Stimulated activated CD8-positive, alpha-beta memory T cell treated with anti-CD3 and anti-CD28 coated beads, Interleukin-12 subunit alpha, Interleukin-12 subunit beta, amount 100 ng/mL, for 24 hours (primary cell): Measurements from ENCODE around the gene TMSB10.

Experiments used
- DNase-seq: peaks from one replicate; pipeline ENCODE4 v3.0.0-alpha.2; 2020; ENCODE audit errors: extremely low read depth

The TMSB10 gene

DNA sequence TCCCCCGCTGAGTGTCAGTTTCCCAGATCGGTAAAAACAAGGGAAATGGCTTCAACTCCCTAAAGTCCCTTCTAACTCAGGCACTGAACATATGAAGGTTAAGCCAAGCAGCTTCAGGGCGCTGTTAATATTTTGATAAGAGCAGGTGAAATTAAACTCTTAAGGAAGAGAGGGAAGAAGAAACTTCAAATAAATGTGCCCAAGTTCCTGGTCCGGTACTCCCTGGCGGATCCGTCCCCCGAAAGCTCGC is 25.1 kb upstream of the TMSB10 start:
- no peak for DNase-seq

DNA sequence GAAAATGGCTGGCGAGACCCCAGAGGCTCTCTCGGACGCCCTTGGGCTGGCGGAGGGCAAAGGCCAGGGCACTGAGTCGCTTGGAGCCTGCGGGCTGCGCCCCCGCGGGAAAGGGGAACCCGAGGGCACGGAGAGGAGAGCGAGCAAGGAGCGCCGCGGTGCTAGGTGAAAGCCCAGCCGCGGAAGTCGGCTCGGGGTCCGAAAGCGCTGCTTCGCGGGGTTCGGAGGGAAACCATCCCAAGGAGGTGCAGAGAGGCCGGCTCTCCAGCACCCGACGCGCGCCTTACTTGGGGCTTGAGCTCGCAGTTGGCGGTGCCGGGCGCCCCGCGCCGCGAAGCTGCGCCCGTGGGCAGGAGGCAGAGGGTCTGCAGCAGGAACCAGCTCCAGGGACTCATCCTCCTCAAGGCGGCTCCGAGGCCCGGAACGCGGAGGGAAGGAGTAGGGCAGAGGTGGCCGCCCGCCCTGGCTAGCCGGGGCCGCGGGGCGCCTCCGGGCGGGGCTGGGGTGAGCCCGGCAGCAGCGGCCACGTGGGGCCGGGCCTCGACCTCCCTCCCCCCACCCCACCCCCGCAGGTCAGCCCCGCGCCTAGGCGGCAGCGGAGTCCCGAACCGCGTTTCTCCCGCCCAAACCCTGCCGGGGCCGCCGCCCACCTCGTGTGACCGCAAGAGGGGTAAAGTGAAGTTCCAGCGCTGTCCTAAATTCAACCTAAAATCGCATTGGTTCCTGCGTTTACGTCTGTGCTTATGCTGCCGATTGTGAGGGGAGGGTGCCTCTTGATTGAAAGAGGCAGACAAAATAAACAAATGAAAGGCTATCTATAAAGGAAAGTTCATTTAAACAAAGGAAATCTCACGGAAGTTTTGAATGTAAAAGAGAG is 24.6 kb upstream of the TMSB10 start, which contains the start of gene TRABD2A:
TRABD2A (minus strand) TSS at position 440 of the 877 bp plus-strand sequence; CDS start at position 395, 45 bp downstream.
- DNase-seq, result no peak

DNA sequence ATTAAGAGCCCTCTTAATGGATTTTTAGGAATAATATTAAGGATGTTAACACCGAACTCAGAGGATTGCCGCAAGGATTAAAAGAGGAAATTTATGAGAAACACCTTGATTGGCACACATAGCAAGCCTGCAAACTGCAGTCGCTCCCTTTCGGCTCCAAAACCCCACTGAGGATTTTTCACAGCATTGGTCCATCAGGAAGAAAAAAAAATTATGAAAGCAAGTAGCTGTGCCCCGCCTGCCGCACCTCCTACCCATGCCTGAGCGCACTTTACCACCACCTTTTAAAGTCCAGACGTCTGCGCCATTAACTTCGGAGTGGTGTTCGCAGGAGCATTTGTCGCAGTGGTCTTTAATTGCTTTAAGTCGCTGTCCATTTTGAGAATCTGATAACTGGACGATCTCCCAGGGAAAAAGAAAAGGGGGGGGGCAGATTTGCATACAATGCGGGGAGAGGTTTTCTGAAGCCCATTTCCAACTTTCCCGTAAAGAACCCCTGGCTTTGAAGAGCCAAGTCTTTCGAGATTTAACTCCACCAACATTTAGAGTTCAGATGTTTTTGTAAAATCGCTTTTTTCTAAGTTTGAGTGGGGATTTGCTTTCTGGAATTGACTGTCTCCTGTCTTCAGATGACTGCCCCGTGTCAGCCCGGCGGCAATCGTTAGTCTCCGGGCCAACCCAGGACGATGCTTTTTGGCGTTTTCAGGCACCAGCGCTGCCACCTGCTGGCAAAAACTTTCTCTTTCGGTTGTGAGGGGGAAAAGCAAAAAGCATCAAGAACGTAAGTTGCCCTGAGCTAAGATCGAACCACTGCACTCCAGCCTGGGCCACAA is 23.7 kb upstream of the TMSB10 start:
- peak; percentile 66 for DNase-seq

DNA sequence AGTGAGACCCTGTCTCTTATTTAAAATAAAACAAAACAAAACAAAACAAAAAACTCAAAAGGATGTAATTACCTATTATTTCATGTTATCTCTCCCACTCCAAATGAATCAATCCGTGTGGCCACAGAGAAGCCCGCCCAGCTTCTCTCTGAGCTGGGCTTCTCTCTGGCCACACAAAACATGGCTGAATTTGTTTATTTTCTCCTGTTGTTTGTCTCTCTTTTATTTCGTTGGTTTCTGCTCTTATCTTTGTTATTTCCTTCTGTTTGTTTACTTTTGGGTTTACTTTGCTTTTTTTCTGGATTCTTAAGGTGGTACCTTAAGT is 23.1 kb upstream of the TMSB10 start:
- no peak for DNase-seq

DNA sequence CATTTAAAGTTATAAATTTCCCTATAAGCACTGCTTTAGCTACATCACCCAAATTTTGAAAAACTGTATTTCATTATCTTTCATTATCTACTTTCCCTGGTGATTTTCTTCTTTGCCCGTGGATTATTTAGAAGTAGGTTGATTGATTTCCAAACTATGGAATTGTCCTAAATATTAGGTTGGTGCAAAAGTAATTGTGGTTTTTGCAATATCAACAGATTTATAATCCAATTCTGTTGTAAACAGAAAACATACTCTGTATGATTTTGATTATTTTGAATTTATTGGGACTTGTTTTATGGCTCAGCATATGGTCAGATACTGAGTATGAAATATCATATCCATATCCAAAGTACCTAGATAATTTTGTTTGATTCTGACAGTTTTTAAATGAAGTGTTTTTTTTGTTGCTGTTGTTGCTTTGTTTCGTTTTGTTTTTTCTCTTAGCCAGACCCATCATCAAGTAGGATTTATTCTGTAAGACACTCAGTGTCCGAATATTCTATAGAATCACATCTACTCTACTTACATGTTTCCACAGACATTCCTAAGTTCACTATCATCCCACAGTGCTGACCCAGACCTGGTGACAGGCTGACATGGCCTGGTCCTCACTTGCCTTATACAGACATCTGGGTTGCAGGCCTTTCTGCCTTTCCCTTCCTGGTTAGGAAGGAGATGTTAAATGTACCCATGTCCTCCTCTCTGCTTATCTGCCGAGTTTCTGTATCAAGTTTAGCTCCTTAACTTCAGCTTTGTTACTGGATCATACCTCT is 22.5 kb upstream of the TMSB10 start:
- DNase-seq, result no peak

DNA sequence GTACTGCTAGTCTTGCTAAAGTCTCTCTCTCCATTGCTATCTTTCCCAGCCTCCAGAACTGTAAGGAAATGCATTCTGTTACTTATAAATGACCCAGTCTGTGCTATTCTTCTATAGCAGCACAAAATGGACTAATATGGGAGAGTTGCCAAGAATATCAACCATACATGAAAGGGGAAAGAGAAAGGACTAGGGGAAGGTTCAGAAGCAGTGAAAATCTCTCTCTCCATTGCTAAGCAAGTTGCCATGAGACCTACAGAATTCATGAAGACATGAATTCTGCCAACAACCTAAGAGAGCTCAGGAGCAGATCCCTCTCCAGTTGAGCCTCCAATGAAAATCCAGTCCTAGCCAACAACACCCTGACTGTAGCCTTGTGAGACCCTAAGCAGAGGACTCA is 21.0 kb upstream of the TMSB10 start:
- no peak for DNase-seq

DNA sequence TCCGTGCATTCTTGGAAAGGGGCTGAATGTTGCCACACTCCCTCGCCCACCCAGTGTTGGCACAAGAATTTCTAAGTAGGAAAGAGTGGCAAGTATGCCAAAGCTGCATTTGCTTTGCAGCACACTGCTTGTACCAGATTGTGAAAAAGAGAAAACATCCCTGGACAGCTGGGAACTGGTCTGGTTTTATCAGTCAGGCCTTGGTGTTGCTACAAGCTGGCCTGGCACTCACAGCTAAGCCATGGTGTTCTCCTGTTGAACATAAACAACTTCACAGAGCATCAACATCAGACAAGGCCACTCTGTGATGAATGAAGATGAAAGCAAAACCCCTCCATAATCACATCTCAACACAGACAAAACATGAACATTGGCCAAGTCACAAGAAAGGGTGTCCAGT is 20.3 kb upstream of the TMSB10 start:
- no peak for DNase-seq

DNA sequence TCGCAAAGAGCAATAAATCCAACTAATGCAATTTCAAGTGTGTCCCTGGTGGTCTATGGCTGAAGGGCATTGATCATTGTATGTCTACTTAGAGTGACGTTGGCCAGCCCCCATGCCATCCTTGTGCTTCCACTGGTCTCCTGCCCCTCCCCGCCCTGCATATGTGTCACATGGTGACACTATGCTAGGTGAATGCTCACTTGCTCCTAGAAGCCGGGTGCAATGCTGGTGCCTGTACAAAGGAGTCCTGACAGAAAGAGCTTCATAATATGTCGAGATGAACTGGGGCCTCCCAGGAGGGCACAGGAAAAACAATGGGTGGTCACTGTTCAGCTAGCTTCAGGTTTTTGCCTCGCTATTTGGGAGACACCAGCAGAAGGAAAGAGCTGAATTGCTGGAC is 18.7 kb upstream of the TMSB10 start:
- DNase-seq, result no peak

DNA sequence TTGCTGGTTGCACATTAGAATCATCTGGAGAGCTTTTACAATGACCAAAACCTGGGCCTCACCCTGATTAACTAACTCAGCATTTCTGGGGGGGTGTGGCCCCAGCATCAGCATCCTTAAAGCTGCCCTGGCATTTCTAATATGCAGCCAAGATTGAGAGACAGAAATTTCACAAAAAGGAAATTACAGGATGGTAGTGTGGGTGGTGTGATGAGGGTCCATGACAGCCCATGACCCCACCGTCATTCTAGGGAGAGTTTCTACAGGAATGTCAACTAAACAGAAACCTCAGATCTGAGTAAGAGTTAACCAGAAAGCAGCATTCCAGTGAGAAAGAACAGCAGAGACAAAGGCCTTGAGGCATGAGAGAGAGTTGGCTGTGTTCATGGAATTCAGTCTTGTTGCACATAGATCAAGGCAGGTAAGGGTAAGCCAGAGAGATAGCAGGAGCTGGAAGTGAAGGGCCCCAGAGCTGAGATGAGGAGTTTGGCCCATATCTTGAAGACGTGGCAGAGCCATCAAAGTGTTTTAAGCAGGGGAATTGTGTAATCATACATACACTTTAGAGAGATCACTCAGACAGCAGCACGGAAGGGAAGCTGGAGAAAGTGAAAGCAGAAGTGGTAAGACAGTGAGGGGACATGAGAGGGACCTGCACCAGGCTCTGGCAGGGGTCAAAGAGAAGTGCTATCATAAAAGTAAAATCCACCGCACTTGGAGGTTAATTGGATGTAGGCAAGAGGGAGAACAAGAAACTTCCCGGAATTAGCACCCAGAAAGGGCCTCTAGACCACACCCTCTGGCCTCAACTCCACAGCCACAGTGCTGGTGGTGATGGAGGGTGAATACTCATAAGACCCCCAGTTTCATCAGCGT is 16.8 kb upstream of the TMSB10 start:
- no peak for DNase-seq

DNA sequence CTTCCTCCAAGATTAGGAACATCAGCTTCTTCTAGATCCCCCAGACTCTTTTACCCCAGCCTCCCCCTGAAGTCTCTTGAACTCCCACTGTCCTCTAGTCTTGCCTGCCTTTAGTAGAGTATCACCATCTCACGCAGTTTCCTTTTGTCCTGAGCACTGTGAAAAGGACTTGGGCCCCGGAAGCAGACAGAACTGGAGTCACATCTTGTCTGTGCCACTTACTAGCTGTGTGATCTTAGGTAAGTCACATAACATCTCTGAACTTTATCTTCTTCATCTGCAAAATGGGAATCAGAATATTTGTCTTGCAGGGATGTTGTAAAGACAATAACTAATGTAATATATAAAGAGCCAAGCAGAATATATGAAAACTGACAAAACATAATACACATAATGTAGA is 16.1 kb upstream of the TMSB10 start:
- DNase-seq, result no peak

DNA sequence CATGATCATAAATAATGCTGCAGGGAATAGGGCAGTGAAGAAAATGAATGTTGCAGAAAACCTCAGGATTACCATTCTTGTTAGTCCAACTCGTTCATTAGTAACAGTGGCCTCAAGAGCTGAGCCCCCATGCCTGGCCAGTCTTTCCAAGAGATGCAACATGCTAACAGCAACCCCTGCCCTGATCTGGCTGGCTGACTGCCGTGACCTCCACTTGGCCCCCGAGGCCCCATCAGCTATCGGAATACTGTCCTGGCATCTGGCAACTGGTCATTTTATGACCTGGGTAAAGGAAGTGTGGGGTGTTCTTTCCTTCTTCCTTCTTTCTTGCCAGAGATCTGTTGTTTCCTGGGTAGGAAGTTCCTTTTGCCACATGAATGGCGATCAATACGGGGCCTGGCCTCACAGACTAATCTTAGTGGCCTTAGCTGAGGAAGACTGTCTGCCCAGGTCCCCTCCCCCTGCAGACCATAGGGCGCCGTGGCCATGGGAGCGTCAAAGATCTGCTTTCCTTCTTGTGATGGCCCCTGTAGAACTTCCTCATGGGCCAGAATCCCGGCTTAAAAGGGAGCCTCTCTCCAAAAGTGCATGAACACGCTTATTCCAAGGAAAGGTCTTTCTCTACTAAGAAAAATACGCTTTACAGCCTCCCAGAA is 14.0 kb upstream of the TMSB10 start:
- no peak for DNase-seq

DNA sequence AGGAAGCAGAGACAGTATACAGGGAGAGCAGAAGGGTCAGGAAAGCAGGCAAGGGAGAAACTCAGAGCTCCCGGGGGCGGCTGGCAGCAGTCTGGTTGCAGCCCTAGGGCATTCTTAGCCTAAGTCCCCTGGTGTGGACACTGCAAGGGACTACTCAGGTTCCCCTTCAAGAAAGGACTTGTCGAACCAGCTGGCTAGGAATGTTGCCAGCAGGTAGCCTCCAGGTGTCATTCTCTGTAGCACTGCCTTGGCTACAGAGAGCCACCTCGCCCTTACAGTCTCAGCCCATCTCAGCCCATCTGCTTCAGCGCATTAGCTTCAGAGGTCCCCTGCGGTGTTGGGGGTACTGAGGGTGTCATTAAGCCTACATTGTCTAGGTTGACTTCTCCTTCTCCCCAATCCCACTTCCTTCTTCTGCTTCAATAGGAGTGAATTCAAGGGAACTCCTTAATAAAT is 11.3 kb upstream of the TMSB10 start:
- DNase-seq, result no peak

DNA sequence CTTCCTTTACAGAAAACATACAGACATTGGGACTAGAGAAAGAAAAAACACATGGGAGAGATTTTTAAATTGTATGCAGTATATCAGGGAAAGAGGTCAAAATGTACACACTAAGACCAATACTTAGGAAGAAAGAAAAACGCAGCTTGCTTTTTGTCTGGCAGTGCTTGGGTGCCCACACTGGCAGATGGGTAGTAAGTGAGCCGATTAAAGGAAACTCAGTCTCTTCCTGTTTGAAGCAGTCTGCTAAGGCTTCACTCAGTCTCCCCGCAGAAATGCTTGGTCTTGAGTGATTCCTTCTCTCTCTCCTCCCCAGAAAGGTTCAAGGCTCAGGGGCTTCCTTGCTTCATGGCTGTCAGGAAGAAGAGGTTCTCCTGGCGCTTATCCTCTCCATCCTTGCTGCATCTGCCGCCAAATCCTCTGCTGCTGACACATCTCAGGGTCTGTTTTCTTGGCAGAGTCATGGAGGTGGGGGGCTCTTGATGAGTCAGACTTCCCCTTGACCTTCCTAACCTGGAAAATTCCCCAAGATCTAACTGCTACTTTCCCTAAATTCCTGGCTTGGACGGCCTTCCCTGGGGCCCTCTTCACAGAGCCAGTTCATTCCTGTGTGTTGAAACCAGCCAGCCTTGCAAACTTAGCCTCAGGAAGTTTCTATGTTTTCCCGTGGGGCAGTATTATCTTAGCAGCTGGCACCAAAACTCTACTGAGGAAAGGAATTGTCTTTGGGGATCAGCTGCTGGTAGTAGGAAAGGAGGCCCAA is 10.5 kb upstream of the TMSB10 start:
- no peak for DNase-seq

DNA sequence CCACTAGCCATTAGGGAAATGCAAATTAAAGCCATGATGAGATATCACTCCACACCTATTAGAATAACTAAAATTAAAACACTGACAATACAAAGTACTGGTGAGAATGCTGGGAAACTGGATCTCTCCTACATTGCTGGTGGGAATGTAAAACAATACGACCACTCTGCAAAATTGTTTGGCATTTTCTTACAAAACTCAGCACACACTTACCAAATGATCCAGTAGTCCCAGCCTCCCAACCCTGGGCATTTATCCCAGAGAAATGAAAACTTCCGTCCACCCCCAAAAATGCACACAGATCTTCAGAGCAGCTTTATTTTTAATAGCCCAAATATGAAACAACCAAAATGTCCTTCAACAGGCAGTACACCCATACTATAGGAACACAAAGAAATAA is 8.9 kb upstream of the TMSB10 start:
- DNase-seq, result no peak

DNA sequence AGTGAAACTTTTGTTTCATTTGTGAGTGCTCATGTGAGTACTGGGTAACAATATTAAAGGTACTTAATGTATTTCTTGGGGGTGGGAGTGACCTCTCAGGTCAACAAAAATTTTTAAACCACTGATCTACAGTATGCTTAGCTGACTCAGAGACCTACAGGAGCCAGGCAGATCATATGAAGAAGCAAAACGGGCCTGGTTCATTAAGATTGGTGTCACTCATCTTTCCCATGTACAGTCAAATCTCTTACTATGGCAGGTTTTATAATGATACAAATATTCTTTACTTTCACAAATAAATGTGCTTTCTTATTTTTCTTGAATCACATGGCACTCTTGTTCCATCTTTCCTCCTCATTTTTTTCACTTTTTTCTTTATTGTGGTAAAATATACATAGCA is 7.7 kb upstream of the TMSB10 start:
- DNase-seq, result no peak

DNA sequence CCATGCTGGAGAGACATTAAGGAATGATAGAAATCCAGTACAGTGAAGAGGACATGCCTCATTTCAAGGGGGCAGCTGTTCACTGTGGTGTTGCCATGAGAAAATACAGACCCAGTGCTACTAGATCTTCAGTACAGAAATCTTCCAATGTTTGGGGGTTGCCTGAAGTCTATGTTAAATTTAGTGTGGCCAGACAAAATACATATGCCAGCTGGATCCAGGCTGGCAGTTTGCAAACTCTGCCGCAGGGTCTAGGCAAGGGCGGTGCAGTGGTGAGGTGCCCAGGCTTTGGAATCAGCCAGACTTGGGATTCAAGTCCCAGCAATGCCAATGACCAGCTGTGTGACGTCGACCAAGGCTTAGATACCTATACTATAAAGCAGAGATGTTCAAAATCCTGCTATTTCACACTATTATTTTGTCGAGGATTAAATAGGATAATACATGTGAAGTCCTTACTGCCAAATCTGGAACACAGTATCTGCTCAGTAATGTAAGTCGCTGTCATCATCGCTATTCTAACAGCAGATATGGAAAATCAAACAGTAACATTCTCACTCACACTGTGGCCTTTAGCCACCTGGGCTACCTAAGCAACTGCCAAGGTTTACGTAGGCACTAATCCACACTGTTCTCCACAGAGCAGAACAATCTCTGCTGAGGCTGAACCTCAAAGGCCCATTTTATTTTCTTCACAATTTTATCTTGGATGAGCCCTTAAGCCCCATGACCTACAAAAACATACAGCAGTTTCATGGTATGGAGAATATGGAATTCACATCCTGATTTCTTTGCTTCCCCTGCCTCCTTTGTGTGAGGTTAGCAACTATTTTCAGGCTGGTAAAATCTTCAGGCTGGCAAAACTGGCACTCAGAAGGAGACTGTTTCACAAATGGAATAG is 5.9 kb upstream of the TMSB10 start:
- DNase-seq, result no peak

DNA sequence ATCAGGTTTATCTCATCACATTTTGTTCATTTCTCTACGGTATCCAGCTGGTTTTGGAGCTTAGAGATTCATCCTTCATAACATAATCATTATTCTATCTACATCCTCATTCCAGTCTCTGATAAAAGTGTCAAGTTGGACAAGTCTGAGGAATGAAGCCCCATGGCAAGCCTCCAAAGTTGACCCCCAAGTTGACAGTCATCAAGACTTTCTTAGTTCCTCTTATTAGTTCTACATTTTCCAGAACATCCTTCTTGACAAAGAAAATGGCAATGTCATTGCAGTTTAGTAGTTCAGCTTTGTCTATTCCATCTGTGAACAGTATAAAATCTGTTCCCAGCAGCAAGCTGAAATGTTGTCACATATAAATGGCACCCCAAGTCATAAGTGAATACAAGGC is 4.5 kb upstream of the TMSB10 start:
- DNase-seq, result no peak

DNA sequence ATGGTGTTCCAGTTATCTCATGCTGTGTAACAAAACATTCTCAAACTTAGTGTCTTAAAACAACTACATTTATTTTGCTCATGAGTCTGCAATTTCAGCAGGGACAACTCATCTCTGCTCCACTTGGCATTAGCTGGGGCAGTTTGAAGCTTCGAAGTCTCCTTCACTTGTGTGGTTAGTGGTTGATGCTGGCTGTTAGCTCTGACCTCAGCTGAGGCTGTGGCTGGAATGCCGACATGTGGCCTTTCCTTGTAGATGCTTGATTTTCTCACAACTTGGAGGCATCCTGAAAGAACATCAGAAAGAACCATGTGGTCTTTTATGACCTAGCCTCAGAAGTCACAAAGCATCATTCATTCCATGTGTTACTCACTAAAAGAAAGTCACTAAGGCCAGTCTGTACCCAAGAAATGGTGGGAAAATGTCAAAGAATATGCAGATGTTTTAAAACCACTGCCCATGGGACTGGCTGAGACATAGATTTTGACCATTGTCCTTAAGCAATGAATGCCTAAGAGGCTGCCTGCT is 3.8 kb upstream of the TMSB10 start:
- no peak for DNase-seq

DNA sequence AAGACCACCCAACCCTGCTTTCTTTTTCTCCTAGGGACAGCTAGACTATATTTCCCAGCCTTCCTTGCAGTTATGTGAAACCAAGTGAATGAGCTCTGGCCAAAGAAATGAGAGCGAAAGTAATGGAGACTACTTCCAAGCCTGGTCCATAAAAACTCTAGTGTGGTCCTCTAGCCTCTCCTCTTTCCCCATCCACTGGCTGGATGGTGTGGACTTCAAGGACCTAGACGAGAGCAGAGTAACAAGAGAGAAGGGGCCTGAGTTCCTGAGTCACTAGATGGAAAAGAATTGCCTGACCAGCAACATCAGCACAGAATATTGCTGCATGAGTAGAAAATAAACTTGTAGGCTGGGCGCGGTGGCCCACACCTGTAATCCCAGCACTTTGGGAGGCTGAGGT is 2.9 kb upstream of the TMSB10 start:
- DNase-seq, result no peak
